Mucosa of descending colon (tissue), 3 donors: Measurements from ENCODE around the gene MAG. TPM values are rescaled to one million over a fixed set of nuclear protein-coding genes. Genes with fewer than 3 reads are reported as not detected.

ENCODE experiments used
- ATAC-seq: fragments of 200-7000 bp; cut with Tn5 transposase; one replicate; pipeline ENCODE4 v1.9.1; 2020; ENCODE audit warnings: mild to moderate bottlenecking, moderate library complexity
- DNase-seq, 3 donors: peaks; one replicate each; pipeline ENCODE4 v3.0.0-alpha.2; 2020
- H3K36me3 ChIP-seq: fragments of 200-600 bp; one replicate; pipeline ENCODE4 v1.8.0; 2021; ENCODE audit warnings: low read depth, mild to moderate bottlenecking
- H3K4me1 ChIP-seq: fragments of 200-600 bp; one replicate; pipeline ENCODE4 v1.8.0; 2021; ENCODE audit warnings: low read depth, mild to moderate bottlenecking
- H3K4me3 ChIP-seq: fragments of 200-600 bp; one replicate; pipeline ENCODE4 v1.8.0; 2021; ENCODE audit warnings: mild to moderate bottlenecking
- H3K9me3 ChIP-seq: fragments of 200-600 bp; one replicate; pipeline ENCODE4 v1.8.0; 2021; ENCODE audit warnings: mild to moderate bottlenecking
- intact Hi-C, 2 donors: fragments of 100-400 bp; cut with DNase I in 1 of 2; cut with micrococcal nuclease in 1 of 2; formaldehyde crosslinking; loops; one replicate each; pipeline versions ENCODE4 v1.11.0 to v1.11.1; 2022; cut with DNase I, micrococcal nuclease
- total RNA-seq, 3 donors: library from RNA; stranded (reverse); fragmentation: NEBNext Ultra II Directional in 2 of 3; extraction: Animal tissue kit (Norgen Biotek cat#: 25700) in 2 of 3; gene quantifications; one replicate each; pipeline versions ENCODE4 v1.2.1 to v1.2.4, GENCODE V29; 2021 to 2023
- TF ChIP-seq, protein P1 (sequence below): fragments of 200-600 bp; IDR thresholded peaks from one replicate; pipeline ENCODE4 v1.8.0; 2022; ENCODE audit warnings: antibody characterized with exemption, mild to moderate bottlenecking
- donor health status: DM: no; HTN: no; CAD: no; lungs with moderate emphysema.
- donor health status: DM: no; HTN: no; CAD: no.
- donor health status: DM: no; HTN: yes; CAD: no.

The MAG gene
- total RNA-seq, 3 donors from 2014 or later: 0.80 TPM; not detected in 2

- Histone ChIP-seq H3K4me1 (peaks cover 8% of the 10 kb centered on the region), H3K36me3 (no peaks in the 10 kb centered on the region), H3K9me3 (no peaks in the 10 kb centered on the region), H3K4me3 (no peak overlapping the region)
- TF ChIP-seq, protein P1, sequence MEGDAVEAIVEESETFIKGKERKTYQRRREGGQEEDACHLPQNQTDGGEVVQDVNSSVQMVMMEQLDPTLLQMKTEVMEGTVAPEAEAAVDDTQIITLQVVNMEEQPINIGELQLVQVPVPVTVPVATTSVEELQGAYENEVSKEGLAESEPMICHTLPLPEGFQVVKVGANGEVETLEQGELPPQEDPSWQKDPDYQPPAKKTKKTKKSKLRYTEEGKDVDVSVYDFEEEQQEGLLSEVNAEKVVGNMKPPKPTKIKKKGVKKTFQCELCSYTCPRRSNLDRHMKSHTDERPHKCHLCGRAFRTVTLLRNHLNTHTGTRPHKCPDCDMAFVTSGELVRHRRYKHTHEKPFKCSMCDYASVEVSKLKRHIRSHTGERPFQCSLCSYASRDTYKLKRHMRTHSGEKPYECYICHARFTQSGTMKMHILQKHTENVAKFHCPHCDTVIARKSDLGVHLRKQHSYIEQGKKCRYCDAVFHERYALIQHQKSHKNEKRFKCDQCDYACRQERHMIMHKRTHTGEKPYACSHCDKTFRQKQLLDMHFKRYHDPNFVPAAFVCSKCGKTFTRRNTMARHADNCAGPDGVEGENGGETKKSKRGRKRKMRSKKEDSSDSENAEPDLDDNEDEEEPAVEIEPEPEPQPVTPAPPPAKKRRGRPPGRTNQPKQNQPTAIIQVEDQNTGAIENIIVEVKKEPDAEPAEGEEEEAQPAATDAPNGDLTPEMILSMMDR: no peak
- intact Hi-C loops: no loop called here
- DNase-seq (no peak), ATAC-seq (no peak)
These were observed 37.3 kb upstream of the MAG start for GRCh38 chr19:35254341-35255297.

- Histone ChIP-seq H3K4me3 (no peak overlapping the region), H3K4me1 (no peaks in the 10 kb centered on the region), H3K9me3 (no peaks in the 10 kb centered on the region), H3K36me3 (no peaks in the 10 kb centered on the region)
- no peak for ATAC-seq
- intact Hi-C loops: no loop called here
- TF ChIP-seq, protein P1: no peak
- no peak for DNase-seq
These were observed 35.4 kb upstream of the MAG start for GRCh38 chr19:35256566-35256965.

DNA sequence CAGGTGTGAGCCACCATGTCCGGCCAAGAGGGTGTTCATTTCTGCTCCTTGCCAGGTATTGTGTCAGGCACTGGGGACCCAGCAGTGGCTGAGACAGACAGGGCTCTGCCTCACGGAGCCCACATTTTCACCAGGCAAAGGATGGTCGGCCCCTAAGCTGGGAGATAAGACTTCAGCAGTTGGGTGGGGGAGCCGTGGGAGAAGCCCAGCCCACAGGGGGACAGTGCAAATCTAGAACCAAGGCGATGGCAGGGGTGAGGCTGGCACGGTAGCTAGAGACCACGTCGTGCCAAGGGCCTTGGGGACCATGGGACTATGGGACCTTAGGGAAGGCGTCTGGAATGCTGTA is 34.9 kb upstream of the MAG start:
- H3K36me3 ChIP-seq: no peaks in the 10 kb centered on the region
- DNase-seq: no peak
- intact Hi-C loops: no loop called here

DNA sequence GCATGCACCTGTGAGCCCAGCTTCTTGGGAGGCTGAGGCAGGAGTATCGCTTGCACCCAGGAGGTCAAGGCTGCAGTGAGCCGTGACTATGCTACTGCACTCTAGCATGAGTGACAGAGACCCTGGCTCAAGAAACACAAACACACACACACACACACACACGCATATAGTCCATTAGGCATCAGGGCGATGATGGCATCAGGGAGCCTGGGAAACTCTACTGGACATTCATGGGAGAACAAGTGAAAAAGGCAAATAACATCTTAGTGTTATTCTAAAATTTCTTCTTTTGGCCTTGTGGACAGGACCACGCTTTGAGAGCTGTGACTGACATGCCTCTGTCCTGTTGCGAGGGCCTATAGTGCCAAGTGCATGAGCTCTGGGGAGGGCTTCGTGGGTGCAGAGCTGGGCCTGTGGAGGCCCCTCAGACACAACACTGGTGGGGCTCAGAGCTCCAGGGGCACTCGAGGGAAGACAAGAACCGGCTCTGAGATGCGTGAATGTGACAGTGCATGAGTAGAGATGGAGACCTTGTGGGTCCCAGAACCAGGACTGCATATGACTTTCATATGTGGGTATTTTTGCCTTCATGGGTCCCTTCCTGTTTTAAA is 31.2 kb upstream of the MAG start:
- H3K4me1 ChIP-seq: peaks cover 5% of the 10 kb centered on the region
- intact Hi-C loops: no loop called here
- ATAC-seq (no peak), DNase-seq (peak in 2 of 3 donors; percentile 13 to 17)
- H3K36me3 ChIP-seq: no peaks in the 10 kb centered on the region
- no peak overlapping the region for H3K4me3 ChIP-seq
- TF ChIP-seq, protein P1: no peak
- H3K9me3 ChIP-seq: no peaks in the 10 kb centered on the region

More for the DNA sequence above, 34.9 kb upstream of the MAG start:
- no peak for ATAC-seq
- Histone ChIP-seq H3K4me1 (no peaks in the 10 kb centered on the region), H3K4me3 (no peak overlapping the region), H3K9me3 (no peaks in the 10 kb centered on the region)
- TF ChIP-seq, protein P1: no peak

DNA sequence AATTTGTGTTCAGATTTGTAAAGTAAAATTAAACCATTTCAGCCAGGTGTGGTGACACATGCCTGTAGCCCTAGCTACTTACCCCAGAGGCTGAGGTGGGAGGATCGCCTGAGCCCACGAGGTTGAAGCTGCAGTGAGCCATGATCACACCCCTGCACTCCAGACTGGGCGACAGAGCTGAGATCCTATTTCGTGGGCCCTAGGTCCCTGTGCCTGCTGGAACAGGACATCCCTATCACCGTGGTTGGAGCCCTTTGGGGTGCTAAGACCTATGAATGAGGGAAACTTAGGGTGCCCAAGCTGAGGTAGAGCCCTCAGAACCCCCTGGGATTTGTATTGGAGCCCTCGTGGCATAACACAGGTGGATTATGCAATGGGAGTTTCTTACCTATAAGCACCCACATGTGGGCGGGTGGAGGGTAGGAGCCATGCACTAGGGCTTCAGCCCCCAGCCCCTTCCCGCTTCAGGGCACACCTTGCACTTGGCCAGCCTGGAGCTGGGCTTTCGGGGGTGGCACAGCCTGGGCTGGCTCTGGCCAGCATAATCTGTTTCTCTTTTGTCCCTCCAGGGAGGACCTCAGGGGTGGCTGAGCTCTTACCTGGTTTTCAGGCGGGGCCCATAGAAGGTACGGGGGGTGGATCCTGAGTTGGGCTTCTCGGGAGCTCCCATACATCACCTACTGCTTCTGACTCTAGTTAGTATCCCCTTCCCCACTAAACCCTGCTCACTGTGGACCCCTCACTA is 30.4 kb upstream of the MAG start:
- H3K36me3 ChIP-seq: no peaks in the 10 kb centered on the region
- H3K4me3 ChIP-seq: no peak overlapping the region
- TF ChIP-seq, protein P1: no peak
- ATAC-seq (no peak), DNase-seq (peak in 1 of 3 donors; percentile 18)
- H3K9me3 ChIP-seq: no peaks in the 10 kb centered on the region
- intact Hi-C loops: no loop called here
- peaks cover 8% of the 10 kb centered on the region for H3K4me1 ChIP-seq
